ENCODE data around the gene KIF16B. TPM values are rescaled to one million over a fixed set of nuclear protein-coding genes. Genes with fewer than 3 reads are reported as not detected.

KIF16B gene
- total and polyA plus RNA-seq, 9 of the 15 experiments (the other 6 are each of a cell fraction or from before 2014, with no cell fraction given): 1.00 to 10.6 (median 8.5) TPM

DNA sequence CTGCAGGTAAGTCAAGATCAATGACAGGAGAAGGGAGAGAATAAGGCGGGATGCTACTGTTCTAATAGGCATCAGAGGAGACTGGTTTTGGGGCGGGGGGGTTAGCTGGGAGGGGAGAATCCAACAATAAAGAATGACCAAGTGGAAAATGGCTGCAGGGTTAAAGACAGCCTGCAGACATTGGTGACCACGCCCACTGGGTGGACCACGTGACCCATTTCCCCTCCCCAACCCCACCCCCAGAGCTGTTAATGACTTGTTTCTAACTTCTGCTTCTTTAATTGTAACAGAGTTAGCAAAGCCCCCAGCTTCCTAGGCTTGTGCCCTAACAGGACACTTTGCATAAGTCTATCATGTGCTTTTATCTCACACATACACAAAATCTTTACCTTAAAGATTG lies 344.5 kb downstream of the KIF16B start:
- WGBS (ENCODE audit: insufficient coverage, low coverage, missing lambda C conversion rate): no CpG with 5 or more reads among the region's 4 CpGs
- Histone ChIP-seq H3K9me1 (ENCODE audit: control insufficient read depth, insufficient read depth, low read length) (no peaks in the 10 kb centered on the region), H3K4me2 (ENCODE audit: insufficient read depth, low read length) (peak overlapping the region; percentile 49), H3K79me2 (ENCODE audit: control insufficient read depth, insufficient read depth, low read length) (no peaks in the 10 kb centered on the region), H3K27ac (ENCODE audit: extremely low read depth, low read depth, low read length) (no peak overlapping the region; the same call in 2 of the 3 replicates), H3K4me1 (replicated peaks in 1 of 2; ENCODE audit: control insufficient read depth in 2 of 2, insufficient read depth in 2 of 2, low read length in 2 of 2) (no peaks in the 10 kb centered on the region), H3K4me3 (peak overlapping the region; percentile 16; the same call in 1 of the 2 replicates), H3K9me3 (replicated peaks; ENCODE audit: control insufficient read depth, insufficient read depth, low read depth, low read length) (no peaks in the 10 kb centered on the region), H4K20me1 (replicated peaks; ENCODE audit: control insufficient read depth, insufficient read depth, low read length) (no peaks in the 10 kb centered on the region), H2AFZ (ENCODE audit: low read depth, low read length) (peak overlapping the region; percentile 90), H3K36me3 (ENCODE audit: control insufficient read depth, insufficient read depth, low read length) (no peaks in the 10 kb centered on the region), H3K9ac (ENCODE audit: insufficient read depth in 1 of 2, low read depth in 2 of 2, low read length in 2 of 2) (no peak overlapping the region), H3K27me3 (ENCODE audit: control insufficient read depth in 2 of 2, insufficient read depth in 2 of 2, low read length in 2 of 2) (no peaks in the 10 kb centered on the region)
- BruUV-seq (replicated peaks): no TSS peak
- FAIRE-seq (no peak), DNase-seq (ENCODE audit: extremely low read depth in 1 of 4, low spot score in 3 of 4) (peak; percentile 39 to 54 (median 44)), ATAC-seq (peak; percentile 89)
- intact Hi-C loops (cut with micrococcal nuclease): no loop called here
- CTCF ChIA-PET (ENCODE audit: low intra/inter-chr PET ratio): no interaction called here
- in situ Hi-C loops (cut with MboI): no loop called here
- POLR2A ChIA-PET: interaction anchor here (0.5 to 0.6 kb wide), 2 partner anchors 346 to 1730 kb away, joined by 3 read pairs; no protein-coding TSS in a partner anchor
- no peak for TF ChIP-seq GABPA (tag; conservative IDR thresholded peaks at IDR 0.05; ENCODE audit: low read depth)
- no peak for TF ChIP-seq TCF15 (CRISPR knock-in tag; IDR thresholded peaks at IDR 0.05)
- no peak for TF ChIP-seq ZNF76 (CRISPR knock-in tag; IDR thresholded peaks at IDR 0.05; ENCODE audit: borderline replicate concordance)
- TF ChIP-seq TRIM24 (IDR thresholded peaks at IDR 0.05): no peak
- TF ChIP-seq SREBF1 (IDR thresholded peaks at IDR 0.05; ENCODE audit: borderline replicate concordance, low read depth, low read length): no peak
- TF ChIP-seq YY1 (IDR thresholded peaks at IDR 0.05; ENCODE audit: borderline replicate concordance in 1 of 3, control insufficient read depth in 1 of 3, extremely low read depth in 1 of 3, insufficient read depth in 3 of 3, insufficient read length in 1 of 3, insufficient replicate concordance in 2 of 3, low read depth in 1 of 3, low read length in 2 of 3): peak in 2 of 3 experiments; percentile 28 to 78
- peak; percentile 78; the same call in 1 of the 2 replicates for TF ChIP-seq TOE1 (IDR thresholded peaks at IDR 0.05; ENCODE audit: borderline replicate concordance)
- TF ChIP-seq TOE1 (CRISPR knock-in tag; IDR thresholded peaks at IDR 0.05; ENCODE audit: borderline replicate concordance, low read depth): no peak
- TF ChIP-seq, protein P1, sequence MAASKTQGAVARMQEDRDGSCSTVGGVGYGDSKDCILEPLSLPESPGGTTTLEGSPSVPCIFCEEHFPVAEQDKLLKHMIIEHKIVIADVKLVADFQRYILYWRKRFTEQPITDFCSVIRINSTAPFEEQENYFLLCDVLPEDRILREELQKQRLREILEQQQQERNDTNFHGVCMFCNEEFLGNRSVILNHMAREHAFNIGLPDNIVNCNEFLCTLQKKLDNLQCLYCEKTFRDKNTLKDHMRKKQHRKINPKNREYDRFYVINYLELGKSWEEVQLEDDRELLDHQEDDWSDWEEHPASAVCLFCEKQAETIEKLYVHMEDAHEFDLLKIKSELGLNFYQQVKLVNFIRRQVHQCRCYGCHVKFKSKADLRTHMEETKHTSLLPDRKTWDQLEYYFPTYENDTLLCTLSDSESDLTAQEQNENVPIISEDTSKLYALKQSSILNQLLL (CRISPR knock-in tag; IDR thresholded peaks at IDR 0.05; ENCODE audit: borderline replicate concordance): no peak
- peak; percentile 88 for TF ChIP-seq RAD51 (IDR thresholded peaks at IDR 0.05; ENCODE audit: borderline replicate concordance, low read depth)
- peak; percentile 92 for TF ChIP-seq TFE3 (CRISPR knock-in tag; IDR thresholded peaks at IDR 0.05)
- TF ChIP-seq NR2F6 (CRISPR knock-in tag; IDR thresholded peaks at IDR 0.05): no peak
- TF ChIP-seq SMARCE1 (IDR thresholded peaks at IDR 0.05): no peak
- no peak for TF ChIP-seq ETV5 (CRISPR knock-in tag; IDR thresholded peaks at IDR 0.05; ENCODE audit: low read depth)
- no peak for TF ChIP-seq ZNF644 (tag; IDR thresholded peaks at IDR 0.05; ENCODE audit: low read depth)
- no peak for TF ChIP-seq U2AF1 (optimal IDR thresholded peaks at IDR 0.05; ENCODE audit: low read depth, low read length)
- TF ChIP-seq GTF2A2 (tag; IDR thresholded peaks at IDR 0.05): no peak
- TF ChIP-seq MTA2 (IDR thresholded peaks at IDR 0.05; ENCODE audit: low read depth): no peak
- TF ChIP-seq NR1H2 (CRISPR knock-in tag; IDR thresholded peaks at IDR 0.05): no peak
- TF ChIP-seq CC2D1A (IDR thresholded peaks at IDR 0.05): no peak
- TF ChIP-seq OTX1 (CRISPR knock-in tag; IDR thresholded peaks at IDR 0.05): no peak
- no peak for TF ChIP-seq FOXJ2 (tag; IDR thresholded peaks at IDR 0.05)
